Smooth muscle cell of the brain vasculature (primary cell): Measurements from ENCODE around the gene SARNP.
"Not testable (repeated sequence)": the region's sequence is repeated elsewhere in the genome, so short reads cannot be mapped to it uniquely, and the experiment has no call there.

Source experiments
- DNase-seq: peaks from one replicate; pipeline ENCODE4 v3.0.0-alpha.2; 2012; ENCODE audit warnings: low read depth, low spot score

Gene SARNP

DNA sequence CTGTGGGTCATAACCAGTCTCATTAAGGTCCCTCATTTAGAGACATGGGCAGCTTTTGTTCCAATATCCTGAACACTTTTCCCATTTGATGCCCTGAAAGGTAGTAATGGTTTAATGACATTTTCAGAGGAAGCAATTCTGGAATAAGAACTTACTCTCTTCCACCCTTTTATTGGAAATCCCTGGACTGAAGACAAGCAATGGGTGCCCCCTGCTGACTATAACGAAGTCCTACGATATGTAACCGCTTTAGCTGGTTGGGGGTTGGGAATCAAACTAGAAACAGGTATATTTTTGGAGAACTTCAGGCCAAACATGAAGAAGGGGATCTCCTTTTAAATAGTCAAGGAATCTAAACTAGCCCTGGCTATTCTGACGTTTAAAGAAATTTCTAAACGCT, 20.5 kb downstream of the SARNP start:
- DNase-seq, result peak; percentile 23

DNA sequence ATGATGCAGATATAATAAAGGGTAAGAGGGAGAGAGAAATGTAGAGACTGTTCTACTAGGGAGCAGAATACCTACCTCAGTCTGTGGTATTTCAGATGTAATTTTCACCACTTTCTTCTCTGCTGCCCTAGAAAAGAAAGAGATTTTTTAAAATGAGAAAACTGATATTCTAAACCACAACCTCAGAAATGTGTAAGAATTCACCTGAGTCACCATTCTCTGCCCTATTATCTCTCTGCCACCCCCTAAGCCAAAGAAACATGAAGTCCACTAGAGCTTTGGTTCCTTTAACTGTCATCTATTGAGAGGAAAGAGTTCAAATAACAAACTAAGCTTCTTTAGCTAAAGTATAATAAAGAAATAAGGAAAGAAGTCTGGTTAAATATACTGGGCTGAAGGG, 21.6 kb downstream of the SARNP start:
- no peak for DNase-seq

DNA sequence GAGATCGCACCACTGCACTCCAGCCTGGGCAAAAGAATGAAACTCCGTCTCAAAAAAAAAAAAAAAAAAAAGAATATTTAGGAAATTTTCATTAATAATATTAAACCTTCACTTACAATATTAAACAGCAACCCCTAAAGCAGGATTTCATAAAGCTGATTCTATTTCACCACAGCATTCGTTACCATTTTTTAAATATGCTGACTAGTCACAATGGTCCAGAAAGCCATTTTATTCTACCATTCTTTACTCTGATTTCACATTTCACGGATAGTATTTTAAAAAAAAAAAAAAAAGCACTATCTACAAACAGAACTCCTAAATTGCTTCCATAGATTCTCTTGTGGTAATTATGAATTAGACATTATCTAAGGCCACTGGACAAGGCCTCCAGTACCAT, 27.6 kb downstream of the SARNP start:
- no peak for DNase-seq

DNA sequence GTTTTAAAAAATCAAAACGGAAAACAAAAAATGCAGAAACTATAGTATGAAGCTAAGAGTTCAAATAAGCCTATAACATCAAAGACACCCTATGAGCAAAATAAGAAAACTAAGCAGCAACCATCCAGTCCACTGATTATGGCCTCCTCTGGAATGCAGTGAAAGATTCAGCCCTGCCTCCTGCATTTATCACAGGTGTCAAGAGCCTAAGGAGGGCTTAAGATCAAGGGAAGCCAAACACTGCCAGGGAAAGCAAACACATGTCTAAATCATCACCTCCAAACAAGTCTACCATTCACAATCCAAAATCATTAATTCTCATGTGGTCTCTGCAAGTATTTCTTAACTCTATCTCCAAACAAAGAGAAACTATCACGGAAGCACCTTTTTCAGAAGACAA, 28.4 kb downstream of the SARNP start:
- DNase-seq, result no peak

DNA sequence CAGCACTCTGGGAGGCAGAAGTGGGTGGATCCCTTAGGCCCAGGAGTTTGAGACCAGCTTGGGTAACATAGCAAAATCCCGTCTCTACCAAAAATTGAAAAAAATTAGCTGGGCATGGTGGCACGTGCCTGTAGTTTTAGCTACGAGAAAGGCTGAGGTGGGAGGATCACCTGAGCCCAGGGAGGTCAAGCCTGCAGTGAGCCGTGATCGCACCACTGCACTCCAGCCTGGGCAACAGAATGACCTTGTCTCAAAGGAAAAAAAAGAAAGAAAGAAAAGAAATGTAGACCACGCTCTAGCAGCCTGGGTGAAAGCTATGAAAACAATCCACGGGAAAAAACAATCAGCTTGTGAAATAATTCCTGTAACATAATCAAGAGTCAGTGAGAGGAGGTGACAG, 29.0 kb downstream of the SARNP start:
- DNase-seq, result no peak

DNA sequence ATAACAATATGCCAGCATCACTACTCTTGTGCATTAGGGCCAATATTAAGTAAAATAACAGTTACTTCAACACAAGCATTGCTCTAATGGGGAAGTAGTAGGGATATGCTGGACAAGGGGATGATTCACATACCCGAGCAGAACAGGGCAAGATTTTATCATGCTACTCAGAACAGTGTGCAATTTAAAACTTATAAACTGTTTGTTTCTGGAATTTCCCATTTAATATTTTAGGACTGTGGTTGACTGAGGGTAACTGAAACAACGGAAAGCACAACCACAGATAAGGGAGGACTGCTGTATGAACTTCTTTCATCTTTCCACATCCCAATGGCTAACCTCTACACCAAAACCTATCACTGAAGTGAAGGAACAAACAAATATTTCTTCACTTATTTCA, 36.8 kb downstream of the SARNP start:
- DNase-seq, result no peak

DNA sequence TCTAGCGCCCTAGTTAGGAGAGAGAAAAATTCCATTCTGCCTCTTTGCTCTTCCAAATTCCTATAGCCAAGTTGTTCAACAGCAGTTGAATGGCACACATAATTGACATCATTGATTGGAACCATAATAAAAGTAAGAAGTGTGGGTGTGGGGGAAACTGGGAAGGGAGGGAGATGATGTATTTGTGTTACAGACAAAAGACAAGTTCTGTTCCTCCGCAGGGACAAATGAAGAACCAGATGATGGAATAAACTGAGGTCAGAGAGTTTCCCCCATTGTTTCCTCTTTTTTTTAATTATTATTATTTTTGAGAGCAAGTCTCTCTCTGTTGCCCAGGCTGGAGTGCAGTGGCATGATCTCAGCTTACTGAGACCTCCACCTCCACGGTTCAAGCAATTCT, 39.7 kb downstream of the SARNP start:
- no peak for DNase-seq

DNA sequence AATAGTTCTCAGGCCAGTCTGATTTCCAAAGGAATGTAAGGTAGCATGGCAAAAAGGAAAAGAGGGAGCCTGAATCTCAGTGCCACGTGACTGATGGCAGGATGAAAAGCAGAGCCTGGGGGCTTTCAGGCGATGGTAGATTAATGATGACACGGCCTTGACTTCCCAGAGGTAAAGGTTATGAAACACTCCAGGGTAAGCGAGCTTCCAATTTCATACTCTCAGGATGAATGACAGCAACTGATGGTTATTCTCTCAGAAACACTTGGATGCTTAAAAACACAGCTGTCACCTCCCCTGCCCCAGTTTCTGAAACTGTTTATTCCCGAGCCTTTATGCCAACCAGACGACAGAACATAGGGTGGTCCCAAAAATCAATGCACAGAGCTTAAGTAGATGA, 45.8 kb downstream of the SARNP start:
- DNase-seq, result no peak

DNA sequence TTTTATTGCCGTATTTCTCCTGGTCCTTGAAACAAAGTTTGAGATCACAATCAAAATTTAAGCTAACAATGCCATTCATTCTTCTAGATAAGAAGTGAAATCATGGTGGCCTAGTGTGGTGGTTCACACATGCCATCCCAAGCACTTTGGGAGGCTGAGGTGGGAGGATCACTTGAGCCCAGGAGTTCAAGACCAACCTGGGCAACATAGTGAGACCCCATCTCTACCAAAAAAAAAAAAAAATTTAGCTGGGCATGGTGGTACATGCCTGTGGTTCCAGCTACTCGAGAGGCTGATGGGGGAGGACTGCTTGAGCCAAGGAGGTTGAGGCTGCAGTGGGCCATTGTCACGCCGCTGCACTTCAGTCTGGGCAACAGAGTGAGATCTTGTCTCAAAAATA, 50.4 kb downstream of the SARNP start:
- no peak for DNase-seq

DNA sequence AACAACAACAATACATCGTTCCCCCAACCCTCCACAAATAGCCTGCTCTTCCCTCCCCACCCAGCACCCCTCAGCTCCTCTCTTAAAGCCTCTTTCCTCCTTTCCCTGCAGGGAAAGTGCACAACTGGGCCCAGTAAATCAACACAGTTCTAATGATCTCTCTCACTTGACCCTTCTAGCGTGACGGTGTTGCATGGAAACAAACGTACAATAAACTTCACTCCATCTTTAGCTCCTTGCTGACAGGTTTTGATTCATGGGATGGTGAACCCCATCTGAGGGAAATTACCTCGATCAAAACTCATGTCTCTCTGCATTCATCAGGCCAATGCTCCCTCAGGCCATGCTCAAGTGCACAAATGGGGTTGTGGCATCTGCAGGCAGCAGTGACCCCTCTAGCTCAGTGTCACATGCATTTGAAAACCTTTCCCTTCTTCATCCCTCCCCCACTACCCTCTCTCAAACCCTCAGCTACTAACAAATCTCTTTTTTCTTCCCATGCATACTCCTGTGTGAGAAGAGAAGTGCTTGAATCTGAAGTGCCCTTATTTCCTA, 51.7 kb downstream of the SARNP start:
- DNase-seq, result no peak

DNA sequence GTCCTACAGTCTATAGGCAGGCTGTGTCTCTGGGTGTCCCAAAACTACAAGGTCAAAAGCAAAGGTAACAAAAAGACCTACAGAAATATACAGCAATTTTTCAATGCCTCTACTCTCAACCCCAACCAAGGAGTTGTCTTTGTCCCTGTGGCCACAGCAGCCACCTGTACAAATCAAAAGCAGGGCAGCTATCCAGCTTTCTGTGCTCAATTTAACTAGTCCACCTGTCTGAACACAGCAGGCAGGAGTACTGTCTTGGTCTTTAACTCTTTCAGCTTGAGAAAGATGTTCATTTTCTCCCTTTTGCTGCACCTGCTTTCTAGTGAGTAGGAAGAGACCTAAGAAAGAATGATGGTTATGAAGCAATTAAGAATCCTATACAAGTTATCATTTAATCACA, 54.9 kb downstream of the SARNP start:
- DNase-seq, result no peak

DNA sequence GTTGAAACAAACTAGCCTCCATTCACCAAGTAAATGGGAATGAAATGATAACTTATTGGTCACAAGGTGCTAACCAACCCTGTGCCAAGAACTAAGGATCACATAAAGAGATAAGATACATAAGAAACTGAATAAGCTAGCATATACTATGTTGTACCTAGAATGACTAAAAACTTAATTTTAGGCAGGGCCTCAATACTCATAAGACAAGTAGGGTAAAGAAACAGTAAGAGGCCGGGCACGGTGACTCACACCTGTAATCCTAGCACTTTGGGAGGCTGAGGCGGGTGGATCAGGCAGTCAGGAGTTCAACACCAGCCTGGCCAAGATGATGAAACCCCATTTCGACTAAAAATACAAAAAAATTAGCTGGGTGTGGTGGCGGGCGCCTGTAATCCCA, 56.9 kb downstream of the SARNP start:
- no peak for DNase-seq

DNA sequence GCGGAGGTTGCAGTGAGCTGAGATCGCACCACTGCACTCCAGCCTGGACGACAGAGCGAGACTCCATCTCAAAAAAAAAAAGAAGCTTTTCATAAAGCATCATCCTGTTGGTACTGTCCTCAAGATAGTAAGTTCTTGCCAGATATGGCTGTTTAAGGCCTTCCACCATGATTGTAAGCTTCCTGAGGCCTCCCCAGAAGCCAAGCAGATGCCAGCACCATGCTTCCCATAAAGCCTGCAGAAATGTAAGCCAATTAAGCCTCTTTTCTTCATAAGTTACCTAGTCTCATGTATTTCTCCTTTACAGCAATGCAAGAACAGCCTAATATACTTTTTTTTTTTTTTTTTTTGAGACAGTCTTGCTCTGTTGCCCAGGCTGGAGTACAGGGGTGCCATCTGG, 58.9 kb downstream of the SARNP start:
- not testable (repeated sequence) for DNase-seq

DNA sequence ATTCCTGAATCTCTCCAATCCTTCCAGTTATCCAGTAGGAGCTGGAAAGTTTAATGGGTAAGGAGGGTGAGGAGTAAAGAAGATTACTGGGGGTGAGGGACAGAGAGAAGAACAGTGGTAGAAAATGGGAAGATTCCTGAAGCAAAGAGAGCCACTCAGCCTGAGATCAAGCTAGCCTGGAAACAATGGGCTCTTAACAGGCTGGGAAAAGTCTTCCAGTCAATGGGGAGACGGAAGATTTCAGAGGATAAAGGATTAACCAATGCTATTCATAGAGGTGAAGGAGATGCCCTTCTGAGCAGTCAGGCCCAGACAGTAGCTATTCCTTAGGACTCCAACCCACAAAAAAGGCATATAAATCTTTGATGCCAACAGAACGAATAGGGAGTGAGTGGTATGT, 59.8 kb downstream of the SARNP start:
- DNase-seq, result no peak

DNA sequence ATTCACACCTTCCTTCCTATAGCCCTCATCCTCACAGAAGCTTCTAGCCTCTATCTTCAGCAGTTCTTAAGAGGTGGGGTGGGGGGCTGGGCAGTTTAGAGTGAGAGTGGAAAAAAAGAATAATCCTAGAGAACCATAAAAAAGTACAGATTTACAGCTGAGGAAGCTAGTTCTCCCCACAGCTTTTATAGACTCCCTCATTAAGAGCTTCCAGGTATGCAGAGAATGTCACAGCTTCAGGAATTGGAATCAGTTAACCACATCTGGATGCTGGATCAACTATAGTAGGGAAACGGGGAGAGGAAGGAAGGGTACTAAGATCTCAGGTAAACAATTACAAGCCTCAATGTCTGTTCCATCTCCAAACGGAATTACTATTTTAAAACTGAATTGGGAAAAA, 62.3 kb downstream of the SARNP start:
- no peak for DNase-seq

DNA sequence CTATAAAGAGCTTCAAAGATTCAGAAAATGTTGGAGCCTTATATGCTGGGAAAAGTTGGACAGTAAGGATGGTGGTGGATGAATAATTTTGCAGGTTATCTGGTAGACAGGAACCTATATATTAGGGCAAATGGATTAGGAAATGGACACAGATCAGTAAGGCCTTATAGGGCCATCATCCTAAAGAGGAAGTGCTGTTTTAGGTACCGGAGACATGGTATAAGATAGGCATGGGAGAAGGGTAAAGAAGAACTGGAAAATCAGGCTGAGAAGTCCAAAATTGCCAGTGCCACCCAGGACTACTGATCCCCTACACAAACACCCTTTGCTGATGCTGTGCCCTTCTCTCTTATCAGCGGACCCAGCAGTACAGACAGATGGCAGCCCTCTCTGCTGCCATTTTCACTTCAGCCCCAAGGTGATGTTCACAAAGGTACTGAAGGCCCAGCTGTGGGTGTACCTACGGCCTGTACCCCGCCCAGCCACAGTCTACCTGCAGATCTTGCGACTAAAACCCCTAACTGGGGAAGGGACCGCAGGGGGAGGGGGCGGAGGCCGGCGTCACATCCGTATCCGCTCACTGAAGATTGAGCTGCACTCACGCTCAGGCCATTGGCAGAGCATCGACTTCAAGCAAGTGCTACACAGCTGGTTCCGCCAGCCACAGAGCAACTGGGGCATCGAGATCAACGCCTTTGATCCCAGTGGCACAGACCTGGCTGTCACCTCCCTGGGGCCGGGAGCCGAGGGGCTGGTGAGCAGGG, 69.1 kb downstream of the SARNP start:
- DNase-seq, result no peak

DNA sequence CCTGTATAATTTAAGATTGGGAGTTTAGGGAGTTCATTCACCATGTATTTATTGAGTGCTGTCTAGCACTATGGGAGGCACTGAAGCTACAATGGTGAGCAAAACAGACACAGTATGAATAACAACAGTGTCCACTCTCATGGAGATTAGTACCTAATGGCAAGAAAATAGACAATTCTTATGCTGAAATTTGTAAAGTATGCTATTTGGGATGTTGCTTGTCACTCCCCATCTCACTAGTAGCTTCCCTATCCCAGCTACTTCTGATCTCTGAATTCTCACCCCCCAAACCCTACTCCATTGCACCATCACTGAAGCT, 70.7 kb downstream of the SARNP start:
- no peak for DNase-seq

DNA sequence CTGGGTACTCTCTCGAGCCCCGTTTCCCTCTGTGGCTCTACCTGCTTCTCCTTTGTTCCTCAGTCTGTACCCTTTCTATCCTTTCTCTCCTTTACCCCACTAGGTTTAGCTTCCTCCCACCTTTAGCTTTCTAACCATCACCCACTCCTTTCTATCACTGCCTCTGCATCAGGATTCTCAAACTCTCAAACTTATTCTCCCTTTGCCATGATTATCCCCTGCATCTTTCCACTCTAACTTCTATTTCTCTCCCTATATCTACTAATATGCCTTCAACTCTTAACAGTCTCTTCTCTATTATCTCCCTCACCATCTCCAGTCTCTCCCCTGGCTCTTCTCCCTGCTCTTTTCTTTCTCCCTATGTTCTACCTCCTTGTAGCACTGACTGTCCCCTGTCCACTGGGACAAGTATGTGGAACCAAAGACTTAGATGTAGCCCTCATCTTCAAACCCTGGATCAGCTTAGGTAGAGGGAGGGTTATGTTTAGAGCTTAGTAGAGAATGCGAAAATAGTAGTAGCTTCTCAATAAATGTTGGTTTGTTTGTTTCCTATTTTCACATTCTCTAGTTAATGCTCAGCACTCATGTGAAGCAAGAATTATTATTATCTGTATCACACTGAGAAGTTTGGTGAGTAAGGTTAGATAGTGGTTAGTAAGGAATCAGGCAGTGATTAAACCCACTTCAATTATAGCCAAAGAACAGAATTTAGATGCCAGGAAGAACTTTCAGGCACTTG, 71.2 kb downstream of the SARNP start:
- DNase-seq, result no peak

DNA sequence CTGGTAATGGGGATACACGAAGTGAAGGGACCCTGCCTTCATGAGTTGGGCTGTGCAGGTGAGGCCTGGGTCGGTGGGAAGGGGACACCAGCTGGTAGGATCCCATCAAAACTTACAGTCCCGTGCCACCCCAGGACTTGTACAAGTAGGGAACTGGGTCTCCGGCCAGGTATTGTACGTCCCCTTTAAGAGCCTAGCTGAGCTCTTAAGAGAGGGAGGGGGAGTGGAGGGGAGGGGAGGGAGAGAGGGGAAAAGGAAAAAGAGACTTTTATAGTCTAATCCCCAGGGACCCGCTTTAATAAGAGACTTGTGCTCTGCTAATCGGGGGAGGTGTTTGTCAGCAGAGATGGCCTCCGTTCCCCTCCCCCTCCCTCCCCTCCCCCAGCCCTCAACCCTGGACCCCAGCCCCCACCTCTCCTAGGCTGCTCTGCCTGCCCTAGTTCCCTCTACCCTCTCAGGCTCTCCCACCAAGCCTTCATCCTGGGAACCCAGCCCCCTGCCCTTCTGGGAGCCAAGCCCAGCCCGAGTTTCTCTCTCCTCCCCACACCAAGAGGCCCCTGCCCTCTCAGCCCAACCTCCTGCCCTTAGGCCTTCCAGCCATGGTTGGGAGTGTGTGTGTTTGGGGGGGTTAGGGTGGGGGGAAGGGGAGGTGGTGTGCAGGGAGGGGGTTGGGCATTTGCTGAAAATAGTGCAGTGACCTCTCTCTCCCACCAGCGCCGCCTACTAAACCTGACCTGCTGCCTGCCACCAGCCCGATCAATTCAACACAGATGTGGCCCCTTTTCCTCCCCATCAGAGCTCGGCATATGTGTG, 72.0 kb downstream of the SARNP start:
- no peak for DNase-seq

DNA sequence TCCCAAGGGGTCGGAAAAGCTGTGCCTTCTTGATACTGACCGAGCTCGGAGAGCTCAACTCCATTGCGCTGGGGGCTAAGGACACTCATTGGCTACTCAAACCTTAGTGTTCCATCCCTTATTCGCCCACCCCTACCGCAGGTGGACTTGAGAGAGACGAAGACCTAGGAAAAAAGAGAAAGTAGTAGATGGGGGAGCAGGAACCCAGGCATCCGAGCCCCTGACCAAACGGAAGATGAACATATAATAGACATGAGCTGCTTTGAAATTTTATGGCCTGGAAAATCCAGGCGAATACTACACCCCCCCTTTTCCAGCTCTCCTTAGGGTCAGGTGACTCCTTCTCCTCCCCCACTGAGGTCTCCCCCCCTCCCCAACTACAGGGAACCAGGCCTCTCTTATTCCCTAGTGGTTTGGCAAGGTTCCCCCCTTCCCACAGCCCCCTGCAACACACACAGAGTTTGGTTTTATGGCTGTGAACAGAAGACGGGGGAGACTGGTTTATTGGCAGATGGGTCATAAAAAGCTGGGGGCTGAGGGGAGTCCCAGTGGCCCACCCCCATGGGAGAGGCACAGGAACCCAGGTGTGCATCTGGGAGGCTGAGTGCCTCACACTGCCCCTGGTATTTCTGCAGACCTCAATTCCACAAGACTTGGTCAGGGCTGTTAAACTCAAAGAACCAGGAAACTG, 73.0 kb downstream of the SARNP start:
- no peak for DNase-seq

DNA sequence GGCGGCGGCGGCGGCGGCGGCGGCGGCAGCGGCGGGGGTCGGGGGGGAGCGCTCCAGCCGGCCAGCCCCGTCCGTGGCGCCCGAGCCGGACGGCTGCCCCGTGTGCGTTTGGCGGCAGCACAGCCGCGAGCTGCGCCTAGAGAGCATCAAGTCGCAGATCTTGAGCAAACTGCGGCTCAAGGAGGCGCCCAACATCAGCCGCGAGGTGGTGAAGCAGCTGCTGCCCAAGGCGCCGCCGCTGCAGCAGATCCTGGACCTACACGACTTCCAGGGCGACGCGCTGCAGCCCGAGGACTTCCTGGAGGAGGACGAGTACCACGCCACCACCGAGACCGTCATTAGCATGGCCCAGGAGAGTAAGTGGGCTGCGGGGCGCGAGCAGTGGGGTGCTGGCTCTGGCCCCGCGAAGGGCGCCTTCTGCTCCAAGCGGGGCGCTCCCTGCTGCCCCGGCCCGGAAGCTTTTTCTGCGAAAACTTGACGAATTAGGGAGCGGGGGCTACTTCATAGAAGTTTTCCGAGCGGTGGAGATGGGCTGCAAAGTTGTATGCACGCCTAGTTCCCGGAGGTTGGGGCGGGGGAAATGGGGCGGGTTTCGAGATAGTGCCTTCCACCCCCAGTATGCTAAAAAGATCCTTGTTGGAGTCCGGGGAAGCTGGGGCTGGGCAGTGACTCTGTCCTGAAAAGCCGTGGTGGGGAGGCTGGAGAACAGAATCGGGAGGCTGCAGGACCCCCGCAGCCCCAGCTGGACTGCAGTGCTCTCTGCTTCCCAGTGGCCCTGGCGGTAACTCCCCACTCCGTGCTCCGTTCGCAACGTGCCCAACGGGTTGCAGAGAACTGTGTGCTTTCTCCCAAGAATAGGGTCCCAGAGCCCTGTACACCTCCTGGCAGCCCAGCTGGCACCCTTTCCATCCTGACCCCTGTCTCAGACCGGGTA, 73.9 kb downstream of the SARNP start:
- no peak for DNase-seq
